Astrocyte of the spinal cord (primary cell): ENCODE results near the gene RBM6.

Source experiments
- DNase-seq: peaks from one replicate; pipeline ENCODE4 v3.0.0; 2011; ENCODE audit warnings: low read depth, low spot score
- H3K4me3 ChIP-seq: 2 replicates; pipeline ENCODE4 v1.5.1; 2011; ENCODE audit warnings: low read depth, mild to moderate bottlenecking, low read length, moderate library complexity
- CTCF ChIP-seq: IDR thresholded peaks from 2 replicates; pipeline ENCODE4 v1.5.1; 2012; ENCODE audit warnings: low read depth, mild to moderate bottlenecking, low read length, inconsistent platforms
- in situ Hi-C: cut with HindIII; loops from 2 replicates; pipeline ENCODE4 v1.10.0; 2017; ENCODE audit warnings: low sequenced_read_pairs

The RBM6 gene

GRCh38 chr3:50102558-50102957 is 162.6 kb downstream of the RBM6 start:
- no peak for DNase-seq
- H3K4me3 ChIP-seq, result no peak overlapping the region
- no peak for TF ChIP-seq CTCF
- in situ Hi-C loops, result no loop called here

GRCh38 chr3:50111757-50112156 is 171.8 kb downstream of the RBM6 start:
- DNase-seq, result no peak
- TF ChIP-seq CTCF, result no peak
- in situ Hi-C loops, result no loop called here
- no peak overlapping the region for H3K4me3 ChIP-seq

- no peak for DNase-seq
- in situ Hi-C loops, result no loop called here
- TF ChIP-seq CTCF, result no peak
- H3K4me3 ChIP-seq, result no peak overlapping the region
These were observed 172.5 kb downstream of the RBM6 start for GRCh38 chr3:50112462-50112861.

GRCh38 chr3:50117120-50117519 is 177.2 kb downstream of the RBM6 start:
- in situ Hi-C loops, result no loop called here

GRCh38 chr3:50118237-50118636 is 178.3 kb downstream of the RBM6 start:
- DNase-seq, result no peak
- TF ChIP-seq CTCF, result no peak
- in situ Hi-C loops, result no loop called here
- H3K4me3 ChIP-seq, result no peak overlapping the region

More at GRCh38 chr3:50117120-50117519, 177.2 kb downstream of the RBM6 start:
- no peak for DNase-seq
- TF ChIP-seq CTCF, result no peak
- no peak overlapping the region for H3K4me3 ChIP-seq

GRCh38 chr3:50119786-50120185 is 179.8 kb downstream of the RBM6 start:
- no peak for DNase-seq
- H3K4me3 ChIP-seq, result no peak overlapping the region
- no peak for TF ChIP-seq CTCF
- in situ Hi-C loops, result no loop called here
